WTC11 (cell line): ENCODE measurements around the gene MEF2B. TPM values are rescaled to one million over a fixed set of nuclear protein-coding genes. Genes with fewer than 3 reads are reported as not detected.
A peak's percentile ranks its signal among the peaks of the same experiment; 100 is the strongest.

Source experiments
- ATAC-seq: fragments of 200-7000 bp; cut with Tn5 transposase; 2 replicates; pipeline ENCODE4 v1.10.0; 2021; ENCODE audit warnings: mild to moderate bottlenecking, moderate library complexity
- CTCF ChIA-PET: fragments of 300-600 bp; sonication (Branson Sonifier 250); formaldehyde crosslinking; loops from one replicate; lab custom pipeline; 2021; ENCODE audit warnings: antibody characterized with exemption; lab: Charles Lee
- POLR2A ChIA-PET: fragments of 350-600 bp; sonication (Branson Sonifier 250); formaldehyde crosslinking; loops from one replicate; lab custom pipeline; 2021; ENCODE audit warnings: antibody characterized with exemption; lab: Charles Lee
- DNase-seq: peaks from one replicate; pipeline ENCODE4 v3.0.0; 2021; ENCODE audit warnings: low spot score
- H3K27ac Mint-ChIP-seq: 2 replicates; pipeline ENCODE4 v1.8.0; 2021; ENCODE audit warnings: mixed read lengths
- H3K27me3 Mint-ChIP-seq: 2 replicates; pipeline ENCODE4 v1.8.0; 2021; ENCODE audit warnings: low read depth, mild to moderate bottlenecking, moderate library complexity, mixed read lengths
- H3K36me3 Mint-ChIP-seq: 2 replicates; pipeline ENCODE4 v1.8.0; 2021; ENCODE audit warnings: mixed read lengths
- H3K4me1 Mint-ChIP-seq: 2 replicates; pipeline ENCODE4 v1.8.0; 2022; ENCODE audit warnings: mixed read lengths
- H3K4me3 Mint-ChIP-seq: 2 replicates; pipeline ENCODE4 v1.8.0; 2021; ENCODE audit warnings: mild to moderate bottlenecking, moderate library complexity, mixed read lengths
- H3K9me3 Mint-ChIP-seq: 2 replicates; pipeline ENCODE4 v1.8.0; 2021; ENCODE audit warnings: mixed read lengths
- CDX4 ChIP-seq: fragments of 250-450 bp; sonication (Bioruptor Pico); IDR thresholded peaks from 2 replicates; pipeline ENCODE4 v1.9.0; 2021; ENCODE audit warnings: moderate library complexity, mild to moderate bottlenecking, inconsistent platforms, borderline replicate concordance
- CREB1 ChIP-seq: sonication (generic); formaldehyde crosslinking; IDR thresholded peaks from 2 replicates; pipeline ENCODE4 v1.8.0; 2023; ENCODE audit warnings: mild to moderate bottlenecking, missing genetic modification reagents
- ELF4 ChIP-seq: sonication (generic); formaldehyde crosslinking; IDR thresholded peaks from 2 replicates; pipeline ENCODE4 v1.8.1; 2022; ENCODE audit warnings: low read depth, mild to moderate bottlenecking, moderate library complexity, missing genetic modification reagents
- ESRRA ChIP-seq: sonication (generic); formaldehyde crosslinking; IDR thresholded peaks from 2 replicates; pipeline ENCODE4 v1.8.1; 2022; ENCODE audit warnings: mild to moderate bottlenecking, missing genetic modification reagents, borderline replicate concordance
- GABPB1 ChIP-seq: sonication (generic); formaldehyde crosslinking; IDR thresholded peaks from 2 replicates; pipeline ENCODE4 v1.8.1; 2023; ENCODE audit warnings: mild to moderate bottlenecking, missing genetic modification reagents
- IRF2 ChIP-seq: sonication (generic); formaldehyde crosslinking; IDR thresholded peaks from 2 replicates; pipeline ENCODE4 v1.8.0; 2022; ENCODE audit warnings: low read depth, missing genetic modification reagents, borderline replicate concordance
- TCF7 ChIP-seq: sonication (generic); formaldehyde crosslinking; IDR thresholded peaks from 2 replicates; pipeline ENCODE4 v1.8.0; 2022; ENCODE audit warnings: mild to moderate bottlenecking, low read depth, missing genetic modification reagents, moderate library complexity
- TEAD1 ChIP-seq: sonication (generic); formaldehyde crosslinking; IDR thresholded peaks from 2 replicates; pipeline ENCODE4 v1.8.0; 2022; ENCODE audit warnings: mild to moderate bottlenecking, missing genetic modification reagents
- ZNF219 ChIP-seq: sonication (generic); formaldehyde crosslinking; IDR thresholded peaks from 2 replicates; pipeline ENCODE4 v1.8.0; 2023; ENCODE audit warnings: missing genetic modification reagents, mild to moderate bottlenecking, borderline replicate concordance
- total RNA-seq: library from RNA; stranded (reverse); gene quantifications from 3 replicates; pipeline ENCODE4 v1.2.3, GENCODE V29; 2021
- TF ChIP-seq, protein P1 (sequence below): sonication (generic); formaldehyde crosslinking; IDR thresholded peaks from 2 replicates; pipeline ENCODE4 v1.8.0; 2022; ENCODE audit warnings: mild to moderate bottlenecking, missing genetic modification reagents
- TF ChIP-seq, protein P2 (sequence below): sonication (generic); formaldehyde crosslinking; IDR thresholded peaks from 2 replicates; pipeline ENCODE4 v1.8.1; 2023; ENCODE audit warnings: mild to moderate bottlenecking, missing genetic modification reagents
- TF ChIP-seq, protein P3 (sequence below): sonication (generic); formaldehyde crosslinking; IDR thresholded peaks from 2 replicates; pipeline ENCODE4 v1.8.1; 2022; ENCODE audit warnings: low read depth, mild to moderate bottlenecking, moderate library complexity, missing genetic modification reagents, borderline replicate concordance

Gene MEF2B
- total RNA-seq, 1 experiment from 2014 or later, result 1.7 TPM

- ATAC-seq, result no peak
- ChIA-PET POLR2A (no interaction called here), CTCF (interaction anchor here (0.9 to 2.2 kb wide), 2 partner anchors 17 to 26 kb away, joined by 3 to 13 read pairs; no protein-coding TSS in a partner anchor)
- TF ChIP-seq GABPB1 (CRISPR knock-in tag), result 0 out of 2 replicates have a peak, but pooled peaks have one; percentile 47
- TF ChIP-seq, protein P1, sequence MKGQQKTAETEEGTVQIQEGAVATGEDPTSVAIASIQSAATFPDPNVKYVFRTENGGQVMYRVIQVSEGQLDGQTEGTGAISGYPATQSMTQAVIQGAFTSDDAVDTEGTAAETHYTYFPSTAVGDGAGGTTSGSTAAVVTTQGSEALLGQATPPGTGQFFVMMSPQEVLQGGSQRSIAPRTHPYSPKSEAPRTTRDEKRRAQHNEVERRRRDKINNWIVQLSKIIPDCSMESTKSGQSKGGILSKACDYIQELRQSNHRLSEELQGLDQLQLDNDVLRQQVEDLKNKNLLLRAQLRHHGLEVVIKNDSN (CRISPR knock-in tag), result no peak
- no peaks in the 10 kb centered on the region for H3K4me1 Mint-ChIP-seq
- DNase-seq, result no peak
- H3K27me3 Mint-ChIP-seq, result peaks cover 11% of the 10 kb centered on the region
- no peaks in the 10 kb centered on the region for H3K36me3 Mint-ChIP-seq
- H3K27ac Mint-ChIP-seq, result no peak overlapping the region
- H3K4me3 Mint-ChIP-seq, result no peak overlapping the region
- no peaks in the 10 kb centered on the region for H3K9me3 Mint-ChIP-seq
These were observed 71.1 kb downstream of the MEF2B start for GRCh38 chr19:19098703-19099632.

DNA sequence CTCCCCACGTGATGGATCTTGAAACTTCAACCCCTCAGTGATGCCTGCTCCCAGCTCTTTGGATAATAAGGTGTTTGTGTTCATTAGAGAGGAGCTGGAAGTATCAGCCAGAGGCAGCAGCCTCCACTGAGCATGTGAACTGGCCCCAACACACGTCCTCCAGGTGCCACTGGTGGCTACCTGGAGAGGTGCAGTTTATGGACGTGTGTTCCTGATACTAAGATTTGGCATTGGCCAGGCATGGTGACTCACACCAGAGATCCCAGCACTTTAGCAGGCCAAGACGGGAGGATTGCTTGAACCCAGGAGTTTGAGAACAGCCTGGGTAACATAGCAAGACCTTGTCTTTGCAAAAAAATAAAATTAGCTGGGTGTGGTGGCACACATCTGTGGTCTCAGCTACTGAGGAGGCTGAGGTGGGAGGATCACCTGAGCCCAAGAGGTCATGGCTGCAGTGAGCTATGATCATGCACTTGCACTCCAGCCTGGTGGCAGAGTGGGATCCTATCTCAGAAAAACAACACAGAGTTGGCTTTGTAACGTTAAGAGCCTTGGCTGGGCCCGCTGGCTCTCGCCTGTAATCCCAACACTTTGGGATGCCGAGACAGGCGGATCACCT, 71.9 kb downstream of the MEF2B start:
- H3K27me3 Mint-ChIP-seq, result peaks cover 19% of the 10 kb centered on the region
- H3K9me3 Mint-ChIP-seq, result no peaks in the 10 kb centered on the region
- no peaks in the 10 kb centered on the region for H3K36me3 Mint-ChIP-seq
- DNase-seq (no peak), ATAC-seq (no peak)
- TF ChIP-seq TEAD1 (CRISPR knock-in tag), result no peak
- TF ChIP-seq, protein P2, sequence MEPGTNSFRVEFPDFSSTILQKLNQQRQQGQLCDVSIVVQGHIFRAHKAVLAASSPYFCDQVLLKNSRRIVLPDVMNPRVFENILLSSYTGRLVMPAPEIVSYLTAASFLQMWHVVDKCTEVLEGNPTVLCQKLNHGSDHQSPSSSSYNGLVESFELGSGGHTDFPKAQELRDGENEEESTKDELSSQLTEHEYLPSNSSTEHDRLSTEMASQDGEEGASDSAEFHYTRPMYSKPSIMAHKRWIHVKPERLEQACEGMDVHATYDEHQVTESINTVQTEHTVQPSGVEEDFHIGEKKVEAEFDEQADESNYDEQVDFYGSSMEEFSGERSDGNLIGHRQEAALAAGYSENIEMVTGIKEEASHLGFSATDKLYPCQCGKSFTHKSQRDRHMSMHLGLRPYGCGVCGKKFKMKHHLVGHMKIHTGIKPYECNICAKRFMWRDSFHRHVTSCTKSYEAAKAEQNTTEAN, result no peak
- TF ChIP-seq TCF7, result no peak
- no peak for TF ChIP-seq CDX4 (CRISPR knock-in tag)
- TF ChIP-seq IRF2 (CRISPR knock-in tag), result no peak
- TF ChIP-seq, protein P3, sequence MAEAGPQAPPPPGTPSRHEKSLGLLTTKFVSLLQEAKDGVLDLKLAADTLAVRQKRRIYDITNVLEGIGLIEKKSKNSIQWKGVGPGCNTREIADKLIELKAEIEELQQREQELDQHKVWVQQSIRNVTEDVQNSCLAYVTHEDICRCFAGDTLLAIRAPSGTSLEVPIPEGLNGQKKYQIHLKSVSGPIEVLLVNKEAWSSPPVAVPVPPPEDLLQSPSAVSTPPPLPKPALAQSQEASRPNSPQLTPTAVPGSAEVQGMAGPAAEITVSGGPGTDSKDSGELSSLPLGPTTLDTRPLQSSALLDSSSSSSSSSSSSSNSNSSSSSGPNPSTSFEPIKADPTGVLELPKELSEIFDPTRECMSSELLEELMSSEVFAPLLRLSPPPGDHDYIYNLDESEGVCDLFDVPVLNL (CRISPR knock-in tag), result no peak
- no peak for TF ChIP-seq ZNF219 (CRISPR knock-in tag)
- no peak for TF ChIP-seq CREB1 (CRISPR knock-in tag)
- H3K4me3 Mint-ChIP-seq, result no peak overlapping the region
- 0 out of 2 replicates have a peak overlapping the region, but pooled peaks have one; percentile 49 for H3K27ac Mint-ChIP-seq
- POLR2A ChIA-PET, result interaction anchor here (0.5 kb wide), 1 partner anchor 106 kb away, joined by 3 read pairs; no protein-coding TSS in a partner anchor
- no peaks in the 10 kb centered on the region for H3K4me1 Mint-ChIP-seq
- CTCF ChIA-PET, result interaction anchor here (0.6 to 2.2 kb wide), 4 partner anchors 9 to 25 kb away, joined by 3 to 13 read pairs (median 4); no protein-coding TSS in a partner anchor

DNA sequence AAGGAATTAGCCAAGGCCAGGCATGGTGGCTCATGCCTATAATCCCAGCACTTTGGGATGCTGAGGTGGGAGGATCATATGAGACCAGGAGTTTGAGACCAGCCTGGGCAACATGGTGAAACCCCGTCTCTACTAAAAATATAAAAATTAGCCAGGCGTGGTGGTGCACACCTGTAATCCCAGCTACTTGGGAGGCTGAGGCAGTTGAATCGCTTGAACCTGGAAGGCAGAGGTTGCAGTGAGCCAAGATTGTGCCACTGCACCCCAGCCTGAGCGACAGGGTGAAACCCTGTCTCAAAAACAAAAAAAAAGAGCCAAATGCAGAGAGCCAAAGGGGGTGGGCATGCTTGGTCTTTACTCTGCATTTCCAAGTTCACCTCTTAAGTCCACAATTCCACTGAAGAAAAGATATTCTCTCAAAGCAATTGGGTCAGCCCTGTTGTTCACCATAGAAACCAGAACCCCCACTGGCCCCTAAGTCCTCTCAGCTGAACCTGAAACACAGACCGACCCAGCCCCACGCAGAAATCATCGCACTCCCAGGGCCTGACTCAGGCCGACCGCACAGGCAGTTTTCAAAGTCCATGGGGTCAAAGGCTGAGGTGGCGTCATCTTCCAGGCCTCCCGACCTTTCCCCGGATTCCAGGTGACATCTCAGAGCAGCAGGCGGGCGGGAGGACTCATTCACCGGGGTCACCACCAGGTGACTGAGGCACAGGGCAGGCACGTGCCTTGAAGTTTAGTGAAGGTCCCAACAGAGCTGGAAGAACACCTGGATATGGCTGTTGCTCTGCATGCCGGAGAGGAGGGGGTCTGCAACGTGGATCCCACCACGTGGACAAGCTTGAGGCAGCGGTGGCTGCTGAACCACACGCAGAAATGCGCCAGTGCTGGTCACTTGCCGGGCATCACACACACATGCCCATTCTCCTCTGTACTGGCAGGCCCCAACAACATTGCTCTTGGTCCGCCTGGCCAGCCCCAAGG, 73.1 kb downstream of the MEF2B start:
- Mint-ChIP-seq H3K27me3 (peaks cover 23% of the 10 kb centered on the region), H3K27ac (no peak overlapping the region), H3K36me3 (no peaks in the 10 kb centered on the region), H3K4me1 (no peaks in the 10 kb centered on the region), H3K9me3 (no peaks in the 10 kb centered on the region), H3K4me3 (no peak overlapping the region)
- DNase-seq (no peak), ATAC-seq (no peak)
- ChIA-PET CTCF (interaction anchor here (0.6 to 0.8 kb wide), 3 partner anchors 9 to 11 kb away, joined by 3 to 4 read pairs (median 3); no protein-coding TSS in a partner anchor), POLR2A (interaction anchor here (0.5 kb wide), 1 partner anchor 105 kb away, joined by 3 read pairs; no protein-coding TSS in a partner anchor)
- TF ChIP-seq ELF4, result no peak
- TF ChIP-seq ESRRA (CRISPR knock-in tag), result no peak
- TF ChIP-seq GABPB1 (CRISPR knock-in tag), result peak; percentile 90
